ENCODE results near the gene CDHR5.

GRCh38 chr11:660281-660680 is 35.5 kb upstream of the CDHR5 start:
- TF ChIP-seq, protein P1, sequence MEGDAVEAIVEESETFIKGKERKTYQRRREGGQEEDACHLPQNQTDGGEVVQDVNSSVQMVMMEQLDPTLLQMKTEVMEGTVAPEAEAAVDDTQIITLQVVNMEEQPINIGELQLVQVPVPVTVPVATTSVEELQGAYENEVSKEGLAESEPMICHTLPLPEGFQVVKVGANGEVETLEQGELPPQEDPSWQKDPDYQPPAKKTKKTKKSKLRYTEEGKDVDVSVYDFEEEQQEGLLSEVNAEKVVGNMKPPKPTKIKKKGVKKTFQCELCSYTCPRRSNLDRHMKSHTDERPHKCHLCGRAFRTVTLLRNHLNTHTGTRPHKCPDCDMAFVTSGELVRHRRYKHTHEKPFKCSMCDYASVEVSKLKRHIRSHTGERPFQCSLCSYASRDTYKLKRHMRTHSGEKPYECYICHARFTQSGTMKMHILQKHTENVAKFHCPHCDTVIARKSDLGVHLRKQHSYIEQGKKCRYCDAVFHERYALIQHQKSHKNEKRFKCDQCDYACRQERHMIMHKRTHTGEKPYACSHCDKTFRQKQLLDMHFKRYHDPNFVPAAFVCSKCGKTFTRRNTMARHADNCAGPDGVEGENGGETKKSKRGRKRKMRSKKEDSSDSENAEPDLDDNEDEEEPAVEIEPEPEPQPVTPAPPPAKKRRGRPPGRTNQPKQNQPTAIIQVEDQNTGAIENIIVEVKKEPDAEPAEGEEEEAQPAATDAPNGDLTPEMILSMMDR (conservative IDR thresholded peaks at IDR 0.05 in 1 of 2, IDR thresholded peaks at IDR 0.05 in 1 of 2; ENCODE audit: low read depth in 1 of 2, low read length in 2 of 2), result no peak
- no peak for TF ChIP-seq EZH2 (IDR thresholded peaks at IDR 0.05; ENCODE audit: low read length, missing control alignments)

Measured in fibroblast of lung (primary cell).